ENCODE measurements around the gene CDKAL1.

CDKAL1 gene

DNA sequence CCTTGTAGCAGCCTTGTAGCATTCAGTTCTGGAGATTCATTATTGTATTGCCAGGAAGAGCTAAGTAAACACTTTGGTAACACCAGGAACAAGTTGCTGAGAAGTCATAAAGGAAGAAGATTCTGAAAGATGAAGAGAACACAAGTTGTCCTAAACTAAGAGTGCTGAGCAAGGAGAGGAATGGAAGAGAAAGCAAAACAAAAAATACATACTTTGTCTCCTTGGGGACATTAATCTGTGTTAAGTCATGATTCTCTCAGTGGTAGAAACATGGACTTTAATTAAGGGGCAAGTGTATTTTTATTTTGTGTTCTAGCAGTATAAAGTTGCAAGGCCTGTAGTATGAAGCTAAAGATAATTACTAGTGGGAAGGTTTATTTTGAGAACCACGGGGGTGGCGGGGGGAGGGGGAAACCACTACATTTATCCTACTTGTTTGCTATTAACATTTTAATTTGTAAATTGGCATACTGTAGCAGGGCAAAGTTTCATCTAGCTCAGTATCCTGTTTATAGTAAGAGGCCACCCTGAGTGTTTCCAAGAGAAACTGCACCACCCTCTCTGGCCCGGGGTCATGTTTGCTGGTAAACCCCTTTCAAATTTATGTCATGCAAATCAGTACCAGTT, 463.0 kb downstream of the CDKAL1 start:
- DNase-seq = no peak

DNA sequence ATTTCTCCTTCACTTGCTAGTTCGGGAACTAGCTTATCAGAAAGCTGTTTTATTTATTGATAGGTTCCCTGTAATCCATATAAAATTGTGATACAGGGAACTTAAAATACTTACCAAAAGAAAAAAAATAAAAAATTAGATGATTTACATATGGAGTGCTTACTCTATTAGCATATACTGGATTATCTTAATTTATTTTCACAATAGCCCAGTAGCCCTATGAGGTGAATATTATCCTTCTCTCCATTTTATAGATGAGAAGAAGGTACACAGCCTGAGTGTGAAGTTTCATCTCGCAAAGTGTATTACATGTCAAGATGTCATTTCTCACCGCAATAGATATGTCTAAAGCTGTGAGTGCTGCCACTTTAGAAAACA, 463.5 kb downstream of the CDKAL1 start:
- DNase-seq = no peak

DNA sequence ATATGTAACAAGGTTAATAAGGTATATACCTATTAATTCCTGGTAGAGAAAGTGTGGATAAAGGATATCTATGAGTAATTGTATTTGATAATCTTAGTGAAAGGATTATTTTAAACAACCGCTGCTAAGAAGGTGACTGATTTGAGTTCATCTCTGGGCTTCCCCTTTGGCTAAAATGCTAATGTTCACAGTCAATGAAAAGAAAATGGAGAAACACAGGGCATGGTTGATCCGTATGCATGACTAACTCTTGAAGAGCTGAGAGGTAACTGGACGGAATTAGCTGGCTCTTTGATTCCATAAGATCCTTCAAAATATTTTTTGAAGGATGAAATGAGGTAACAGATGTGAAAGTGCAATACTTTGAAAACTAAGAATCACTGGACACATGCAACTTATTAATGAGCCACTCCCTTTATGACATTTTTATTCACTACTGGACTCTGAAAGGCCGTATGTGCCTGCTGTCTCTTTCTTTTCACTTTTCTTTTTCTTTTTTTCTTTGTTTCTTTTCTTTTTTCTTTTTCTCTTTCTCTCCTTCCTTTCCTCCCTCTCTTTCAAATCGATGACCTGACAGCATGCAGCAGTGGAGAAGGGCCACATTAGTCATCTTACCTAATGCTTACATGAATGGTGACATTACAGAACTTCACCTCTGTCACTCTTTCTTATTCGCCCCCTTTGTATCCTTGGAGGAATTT, 464.6 kb downstream of the CDKAL1 start:
- no peak for DNase-seq

DNA sequence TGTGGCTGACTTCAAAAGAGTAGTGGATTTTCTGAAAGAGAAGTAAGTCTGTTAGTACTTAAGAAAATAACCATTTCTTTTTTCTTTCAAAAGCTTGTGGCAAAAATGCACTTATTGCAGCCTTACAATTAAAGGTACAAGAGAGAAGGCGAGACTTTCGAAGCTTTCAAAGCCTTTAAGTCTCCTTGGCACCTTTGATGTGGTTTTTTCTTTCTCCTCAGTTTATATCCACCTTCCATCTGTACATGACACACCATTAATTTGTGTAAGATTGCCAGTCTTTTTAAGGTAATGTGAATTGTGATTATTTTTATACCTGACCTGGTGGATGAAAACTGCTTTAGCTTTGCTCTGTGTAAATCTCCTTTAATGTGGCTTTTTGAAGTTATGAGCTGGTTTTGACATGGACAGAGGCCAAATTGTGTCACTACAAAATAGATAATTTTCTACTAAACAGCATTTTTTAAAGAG, 466.1 kb downstream of the CDKAL1 start:
- no peak for DNase-seq

DNA sequence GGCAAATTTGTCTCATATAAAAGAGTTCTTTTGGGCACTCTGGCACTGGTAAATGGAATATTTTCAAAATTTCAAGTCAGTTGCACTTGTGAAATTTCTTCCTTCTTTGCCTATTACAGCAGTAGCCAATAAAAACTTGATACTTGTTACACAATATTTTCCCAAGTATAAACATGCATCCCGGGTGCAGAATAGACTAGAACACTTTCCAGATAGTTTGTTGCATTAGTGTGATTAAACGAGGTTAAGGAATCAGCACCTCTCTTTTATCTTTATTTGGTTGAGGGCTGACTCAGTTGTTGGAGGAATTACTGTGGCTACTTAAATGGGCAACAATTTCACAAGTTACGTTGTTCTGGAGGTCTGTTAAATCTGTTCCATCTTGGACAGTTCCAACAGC, 467.5 kb downstream of the CDKAL1 start:
- DNase-seq = no peak

DNA sequence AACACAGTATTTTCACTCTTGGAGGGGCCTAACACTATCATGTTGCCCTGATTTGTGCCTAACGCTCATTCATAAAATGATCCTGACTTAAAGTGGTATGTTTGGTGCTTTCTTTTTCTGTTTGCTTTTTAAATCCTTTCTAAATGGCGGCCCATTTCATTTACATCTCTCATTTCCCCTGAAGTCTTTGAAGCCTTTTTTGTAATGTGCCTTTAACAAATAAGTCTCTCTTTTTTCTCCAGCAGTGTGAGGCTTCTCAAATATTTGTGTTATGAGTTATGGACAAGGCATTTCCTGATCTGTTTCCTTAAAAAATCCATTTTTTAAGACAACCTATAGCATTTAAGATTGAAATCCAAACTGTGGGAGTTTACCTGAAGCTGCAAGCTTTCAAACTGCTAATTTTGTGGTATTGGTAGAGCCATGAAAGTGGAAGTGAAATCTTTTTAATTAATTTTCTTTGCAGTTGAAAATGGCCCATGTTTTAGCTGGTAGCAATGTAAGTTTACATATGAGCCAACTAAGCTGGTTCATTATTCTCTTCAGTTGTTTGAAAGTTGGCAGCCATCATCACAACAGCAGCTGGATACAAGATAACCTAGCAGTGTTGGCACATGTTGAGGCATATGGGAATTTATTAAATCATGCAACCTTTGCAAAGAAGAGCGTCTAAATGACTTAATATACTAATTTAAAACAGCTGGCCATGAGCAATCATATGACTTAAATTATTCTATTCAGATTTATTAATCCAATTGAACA, 469.7 kb downstream of the CDKAL1 start:
- no peak for DNase-seq

DNA sequence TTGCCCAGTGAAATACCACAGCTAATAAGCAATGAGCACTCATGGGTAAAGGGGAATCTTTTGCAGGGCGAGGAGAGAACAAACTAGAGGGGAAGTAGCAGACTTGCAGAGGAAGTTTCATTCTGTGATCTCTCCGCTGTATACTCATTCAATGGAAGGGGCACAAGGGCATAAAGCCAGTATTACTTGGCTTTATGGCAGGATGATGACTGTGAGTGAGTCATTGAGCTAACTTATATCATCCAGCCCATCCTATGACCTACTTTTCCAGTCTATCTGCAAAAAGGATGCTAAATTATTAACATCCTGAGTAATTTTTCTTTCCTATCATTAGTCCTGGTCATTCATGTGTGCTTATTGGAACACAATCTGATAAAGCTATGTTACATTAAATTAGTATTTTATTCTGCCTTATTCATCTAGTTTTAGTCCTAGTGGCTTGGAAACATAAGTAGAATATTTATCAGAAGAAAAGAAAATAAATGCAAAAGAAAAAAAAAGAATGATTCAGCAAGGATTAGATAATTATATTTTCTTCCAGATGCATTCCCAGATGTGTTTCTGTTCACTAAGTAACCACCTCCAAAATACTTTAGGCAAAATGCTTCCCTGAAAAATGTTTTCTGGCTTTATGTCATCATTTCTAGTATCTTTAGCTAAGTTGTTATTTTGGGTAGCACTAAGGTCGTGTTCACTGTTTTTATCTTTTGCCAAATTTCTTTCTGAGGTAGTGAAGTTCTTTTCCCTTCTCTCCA, 471.7 kb downstream of the CDKAL1 start:
- DNase-seq = no peak

DNA sequence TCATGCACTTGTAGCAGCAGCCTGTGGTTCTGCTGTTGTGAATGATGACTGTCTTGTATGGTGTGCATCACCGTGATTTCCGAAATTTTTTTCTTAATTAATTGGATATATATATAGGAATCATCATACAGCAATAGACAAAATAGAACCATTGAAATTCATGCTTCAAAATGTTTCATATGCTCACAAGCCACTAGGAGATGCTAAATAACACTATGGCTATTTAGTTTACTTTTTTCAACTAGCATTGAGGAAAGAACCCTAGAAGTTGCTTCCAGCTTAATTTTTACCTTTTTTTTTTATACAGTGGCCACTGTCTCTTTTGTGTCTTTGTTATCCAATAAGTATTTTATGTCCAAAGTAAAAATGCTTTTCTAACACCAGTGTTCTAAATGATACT, 485.4 kb downstream of the CDKAL1 start:
- DNase-seq = no peak

DNA sequence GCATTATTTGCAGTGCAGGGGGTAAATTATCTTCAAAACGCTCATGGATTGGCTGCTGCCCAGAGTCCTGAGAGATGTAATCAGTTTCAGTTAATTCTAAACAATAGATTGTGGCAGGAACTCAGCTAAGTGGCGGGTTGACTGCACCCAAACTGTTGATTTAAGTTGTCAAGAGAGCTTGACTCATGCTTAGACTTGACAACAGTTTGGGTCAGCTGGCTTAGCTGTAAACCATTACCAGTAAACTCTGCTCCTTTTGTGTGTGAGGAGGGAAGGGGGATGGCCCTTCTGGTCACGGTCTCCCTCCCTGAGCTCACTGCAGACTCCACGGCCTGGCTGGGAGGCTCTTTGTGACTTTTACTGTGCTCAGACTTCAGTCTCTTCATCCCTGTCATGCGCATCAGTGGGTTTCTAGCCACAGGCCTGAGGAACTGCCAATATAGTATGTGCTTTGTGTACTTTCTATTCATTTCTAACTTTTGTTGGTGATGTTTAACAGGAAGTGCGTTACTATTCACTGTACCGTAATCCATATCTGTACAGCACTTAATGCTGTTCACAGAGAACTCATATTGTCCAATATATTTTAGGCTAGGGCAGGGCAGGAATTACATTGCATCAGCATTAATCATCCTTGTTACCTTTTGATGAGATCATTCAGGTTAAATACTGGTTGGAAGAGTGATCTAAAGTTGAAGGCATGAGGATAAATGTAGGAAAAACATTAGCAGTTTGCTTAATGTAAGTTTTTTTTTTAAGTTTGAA, 488.3 kb downstream of the CDKAL1 start:
- DNase-seq = no peak

DNA sequence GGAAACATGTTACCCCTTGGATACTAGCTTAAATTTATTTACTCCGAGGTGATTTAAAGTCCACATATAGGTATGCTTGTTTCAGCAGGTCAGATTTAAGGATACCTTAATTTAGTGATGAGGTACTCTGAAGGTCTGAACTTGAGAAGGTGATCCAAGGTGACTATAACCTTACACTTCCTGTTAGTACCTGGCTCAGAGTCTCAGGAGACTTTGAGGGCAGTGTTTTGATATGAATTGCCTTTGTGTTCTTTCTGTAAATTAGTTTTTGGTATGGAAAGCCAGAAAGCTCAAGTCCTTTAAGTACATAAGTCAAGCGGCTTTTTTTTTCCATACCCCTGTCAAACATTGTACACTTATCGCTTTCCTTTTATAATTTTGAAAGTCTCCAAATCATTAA, 489.0 kb downstream of the CDKAL1 start:
- DNase-seq = no peak

DNA sequence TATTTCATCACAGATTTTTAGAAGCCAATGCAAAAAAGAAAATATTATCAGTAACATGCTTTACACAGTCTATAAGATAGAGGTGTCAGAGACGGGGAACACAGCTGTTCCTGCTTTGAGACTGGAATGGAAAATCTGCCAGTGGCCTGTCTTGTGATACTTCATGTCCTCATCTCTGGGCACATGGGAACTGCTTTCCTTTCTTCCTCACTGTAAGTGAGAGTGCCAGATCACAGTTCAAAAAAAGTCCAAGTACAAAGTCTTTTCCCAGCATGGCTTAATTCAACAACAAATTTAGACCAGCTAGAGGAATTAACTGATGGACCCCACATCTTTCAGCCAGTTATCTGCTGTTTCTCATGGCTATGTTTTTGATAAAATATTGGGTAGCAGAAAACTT, 490.4 kb downstream of the CDKAL1 start:
- DNase-seq = no peak

DNA sequence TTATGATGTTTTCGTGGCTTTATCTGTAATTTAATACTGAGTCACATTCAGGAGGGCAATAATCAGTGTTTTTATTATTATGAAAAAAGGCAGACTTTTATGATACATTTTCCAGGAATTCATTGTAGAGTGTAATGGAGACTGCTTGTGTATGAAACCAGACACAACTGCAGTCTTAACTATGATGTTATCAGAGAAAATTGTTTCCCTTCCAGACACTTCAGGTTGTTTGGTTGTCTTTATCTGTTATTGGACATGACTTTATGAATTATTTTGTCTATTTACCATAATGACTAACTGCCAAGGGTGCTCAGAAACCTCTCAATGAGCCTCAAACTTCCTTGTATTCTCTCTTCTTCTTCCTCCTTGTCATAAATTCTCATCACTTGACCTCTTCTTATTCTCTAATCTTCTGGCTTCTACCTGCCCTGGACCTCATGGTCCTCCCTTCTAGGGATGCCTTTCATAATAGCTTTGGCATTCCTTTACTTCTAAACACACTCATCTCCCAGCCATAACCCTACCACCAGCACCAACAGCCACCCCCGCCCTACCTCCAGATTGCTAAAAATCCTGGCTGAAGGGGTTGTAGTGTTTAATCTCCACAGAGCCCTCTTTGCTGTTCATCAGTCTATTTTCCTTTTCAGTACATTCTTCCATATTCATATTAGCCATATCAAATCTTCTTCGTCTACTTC, 492.5 kb downstream of the CDKAL1 start:
- DNase-seq = no peak

DNA sequence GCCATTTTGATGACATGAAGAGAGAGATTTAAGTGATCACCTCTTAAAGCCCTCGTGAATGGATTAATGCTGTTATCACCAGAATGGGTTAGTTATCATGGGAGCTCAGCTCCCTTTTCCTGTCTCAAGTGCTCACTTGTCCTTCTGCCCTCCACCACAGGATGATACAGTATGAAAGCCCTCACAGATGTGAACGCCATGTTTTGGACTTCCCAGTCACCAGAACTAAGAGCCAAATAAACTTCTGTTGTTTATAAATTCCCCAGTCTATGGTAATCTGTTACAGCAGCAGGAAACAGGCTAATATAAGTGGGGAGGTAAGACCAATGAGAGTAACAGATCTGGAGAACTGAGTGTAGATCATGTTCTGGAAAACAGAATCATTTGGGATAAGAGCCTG, 493.2 kb downstream of the CDKAL1 start:
- DNase-seq = no peak

DNA sequence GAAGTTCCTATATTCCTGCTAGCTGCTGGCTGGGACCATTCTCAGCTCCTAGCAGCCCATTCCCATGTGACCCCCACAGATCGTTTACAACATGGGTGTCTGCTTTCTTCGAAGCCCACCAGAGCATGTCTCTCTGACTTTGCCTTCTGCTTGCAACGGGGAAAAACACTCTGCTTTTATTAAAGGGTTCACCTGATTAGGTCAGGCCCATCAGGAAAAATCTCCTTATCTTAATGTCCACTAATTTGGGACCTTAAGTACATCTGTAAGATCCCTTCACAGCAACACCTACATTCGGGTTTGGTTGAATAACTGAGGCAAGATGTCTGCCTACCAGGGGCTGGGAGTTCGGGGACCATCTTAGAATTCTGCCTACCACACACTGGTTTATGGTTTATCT, 496.9 kb downstream of the CDKAL1 start:
- DNase-seq = no peak

DNA sequence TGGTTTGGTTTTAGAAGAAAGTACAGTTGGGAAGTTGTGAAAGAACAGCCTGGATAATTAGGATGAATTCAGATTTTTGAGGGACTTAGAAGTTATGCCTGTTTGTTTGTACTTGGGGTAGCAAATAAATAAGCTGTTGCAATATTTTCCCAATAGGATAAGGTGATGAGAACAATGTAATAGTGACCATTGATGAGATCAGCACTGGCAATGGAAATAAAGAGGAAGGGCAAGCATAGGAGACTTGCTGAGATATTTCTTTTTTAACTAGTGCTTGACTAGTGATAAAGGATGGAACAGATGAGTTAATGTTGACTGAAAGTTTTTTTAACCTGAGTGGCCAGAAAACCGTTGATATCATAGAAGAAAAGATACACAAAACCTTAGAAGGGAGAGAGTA, 498.8 kb downstream of the CDKAL1 start:
- no peak for DNase-seq

DNA sequence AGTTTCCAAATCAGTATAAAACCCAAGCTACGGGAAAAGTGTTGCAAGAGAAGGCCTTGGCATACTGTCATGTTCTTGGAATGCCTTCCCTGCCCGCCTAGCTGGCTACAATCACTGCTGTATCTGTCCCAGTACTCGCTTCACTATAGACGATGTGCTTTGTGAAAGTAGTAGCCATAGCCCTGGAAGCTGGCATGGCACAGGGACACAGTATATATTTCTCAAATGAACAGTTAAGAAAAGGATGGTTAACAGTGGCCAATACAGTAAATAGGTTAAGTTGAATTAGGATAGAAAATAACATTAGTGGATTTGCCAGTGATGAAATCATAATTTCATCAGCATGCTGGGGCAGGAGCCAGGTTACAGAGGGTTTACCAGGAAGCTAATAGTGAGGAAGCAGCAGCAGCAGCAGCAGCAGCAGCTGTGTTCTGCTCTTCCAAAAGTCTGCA, 499.3 kb downstream of the CDKAL1 start:
- no peak for DNase-seq

DNA sequence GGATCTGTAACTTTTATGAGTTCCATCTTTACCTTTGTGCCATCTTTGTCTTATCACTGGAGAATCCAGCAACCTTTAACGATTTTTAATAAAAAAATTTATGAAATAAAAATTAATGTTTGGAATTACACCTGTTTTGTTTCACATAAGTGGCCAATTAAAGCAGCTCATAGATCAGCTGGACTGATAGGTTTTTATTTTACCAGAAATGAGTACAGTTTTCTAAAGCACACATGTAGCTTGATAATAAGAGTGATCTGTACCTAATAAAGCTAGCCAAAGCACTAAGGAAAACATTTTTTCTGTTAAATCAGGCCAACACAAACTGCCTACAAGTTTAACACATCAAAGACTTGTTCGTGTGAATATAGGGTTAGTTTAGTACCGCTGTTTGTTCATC, 500.1 kb downstream of the CDKAL1 start:
- DNase-seq = no peak

DNA sequence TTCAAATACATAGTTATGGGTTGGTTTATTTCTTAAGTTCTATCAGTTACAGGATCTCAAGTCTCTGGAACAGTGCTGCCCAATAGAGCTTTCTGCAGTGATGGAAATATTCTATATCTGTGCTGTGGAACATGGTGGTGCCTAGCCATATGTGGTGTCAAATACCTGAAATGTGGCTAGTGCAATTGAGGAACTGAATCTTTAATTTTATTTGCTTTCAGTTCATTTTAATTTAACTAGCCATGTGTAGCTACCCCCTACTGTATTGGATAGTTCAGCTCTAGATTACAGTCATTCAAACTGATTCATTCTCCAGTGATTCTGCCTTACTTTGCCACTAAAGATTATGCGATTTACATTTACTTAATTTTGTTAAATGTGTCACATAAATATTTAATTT, 503.2 kb downstream of the CDKAL1 start:
- no peak for DNase-seq

DNA sequence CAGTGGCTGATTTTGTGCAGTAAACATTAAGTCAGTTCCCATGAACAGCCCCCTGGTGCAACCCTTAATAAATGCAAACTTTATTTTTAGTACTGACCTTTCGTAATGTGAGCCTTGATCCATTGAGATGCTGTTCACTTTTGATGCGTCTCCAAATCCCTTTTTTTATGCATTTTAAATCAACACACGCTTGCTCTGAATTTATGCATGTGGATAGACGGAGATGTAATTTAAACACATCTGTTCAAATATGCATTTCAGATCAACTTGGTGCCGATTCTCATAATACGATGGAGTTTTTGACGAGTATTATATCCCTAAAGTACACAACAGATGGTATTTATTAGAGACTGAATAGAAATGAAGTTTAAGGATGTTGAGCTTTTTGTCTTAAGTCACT, 505.7 kb downstream of the CDKAL1 start:
- no peak for DNase-seq

DNA sequence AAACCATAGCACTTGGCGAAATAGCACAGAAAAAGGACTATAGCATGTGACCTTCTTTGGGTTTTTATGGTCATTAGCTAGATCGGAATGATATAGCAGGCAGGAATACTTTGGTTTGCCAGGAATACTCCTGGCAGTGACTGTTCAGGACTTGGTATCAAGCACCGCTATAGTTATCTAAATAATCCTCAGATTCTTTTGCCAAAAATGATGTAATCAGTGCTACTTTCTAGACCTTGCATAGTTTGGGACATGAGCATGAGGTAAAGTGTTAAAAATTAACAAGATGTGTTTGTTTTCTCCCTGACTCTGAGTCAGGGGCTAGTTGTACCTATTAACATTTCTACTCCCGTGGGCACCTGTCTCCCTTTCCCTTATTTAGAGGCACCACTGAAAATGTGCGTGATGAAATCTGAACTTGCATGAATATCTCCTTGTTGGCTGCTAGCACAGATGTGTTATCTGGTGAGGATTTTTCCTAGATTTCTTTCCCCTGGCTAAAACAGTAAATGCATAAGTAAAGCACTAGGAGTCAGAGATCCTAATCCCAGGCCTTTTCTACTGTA, 511.0 kb downstream of the CDKAL1 start:
- DNase-seq = no peak

DNA sequence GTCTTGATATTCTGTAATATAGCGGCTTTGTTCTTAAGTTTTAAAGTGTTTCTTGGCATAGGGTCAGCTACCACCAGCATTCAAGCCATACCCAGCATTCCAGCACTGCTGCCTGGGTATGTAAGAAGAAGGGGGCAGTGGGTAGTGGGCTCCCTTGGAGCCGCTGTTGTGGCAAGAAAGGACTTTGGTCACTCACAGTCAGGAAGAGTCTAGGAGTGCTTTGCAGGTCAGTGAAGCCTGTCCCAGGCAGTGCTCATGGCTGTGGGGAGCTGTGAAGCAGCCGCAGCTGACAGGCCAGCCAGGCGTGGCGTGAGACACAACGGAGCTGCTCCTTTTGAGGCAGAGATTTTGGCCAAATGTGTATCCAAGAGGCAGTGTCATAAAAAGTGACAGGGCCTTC, 512.0 kb downstream of the CDKAL1 start:
- DNase-seq = no peak

DNA sequence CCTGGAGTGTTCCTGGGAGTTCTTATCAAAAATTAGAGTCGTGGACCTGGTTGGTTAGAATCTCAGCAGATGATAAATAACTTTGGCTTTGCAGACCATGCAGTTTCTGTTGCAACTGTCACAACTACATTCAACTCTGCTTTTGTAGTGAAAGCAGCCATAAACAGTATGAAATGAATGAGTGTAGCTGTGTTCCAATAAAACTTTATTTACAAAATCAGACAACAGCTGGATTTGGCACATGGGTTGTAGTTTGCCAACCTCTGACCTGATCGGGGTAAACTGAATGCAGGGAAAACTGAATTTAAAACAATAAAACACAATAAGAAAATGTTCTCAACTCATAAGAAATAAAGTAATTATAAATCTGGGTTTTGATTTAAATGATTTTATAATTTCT, 513.8 kb downstream of the CDKAL1 start:
- no peak for DNase-seq
